Psoas muscle (tissue), 8 donors: ENCODE results near the gene CELF1. TPM values are rescaled to one million over a fixed set of nuclear protein-coding genes. Genes with fewer than 3 reads are reported as not detected.

ENCODE experiments used
- ATAC-seq, 4 donors: fragments of 200-7000 bp; cut with Tn5 transposase; one replicate each; pipeline ENCODE4 v1.9.1; 2020; ENCODE audit warnings: moderate library complexity in 3 of 4, mild to moderate bottlenecking in 2 of 4
- DNase-seq, 2 donors: peaks; one replicate each; pipeline ENCODE4 v3.0.0-alpha.2; 2020
- H3K27ac ChIP-seq: fragments of 200-600 bp; one replicate; pipeline ENCODE4 v1.8.0; 2022
- H3K27me3 ChIP-seq, 3 donors: fragments of 200-600 bp in 1 of 3; one replicate each; pipeline versions ENCODE4 v1.6.1 to v1.8.0; 2013 to 2022; ENCODE audit warnings: low read length in 2 of 3, mild to moderate bottlenecking in 2 of 3, moderate library complexity in 1 of 3; ENCODE audit not compliant: insufficient read depth in 3 of 3
- H3K36me3 ChIP-seq, 2 donors: fragments of 200-600 bp in 1 of 2; one replicate each; pipeline versions ENCODE4 v1.6.1 to v1.8.0; 2013 to 2022; ENCODE audit warnings: low read depth in 1 of 2, mild to moderate bottlenecking in 1 of 2, moderate library complexity in 1 of 2; ENCODE audit not compliant: insufficient read depth in 1 of 2
- H3K4me1 ChIP-seq: fragments of 200-600 bp; one replicate; pipeline ENCODE4 v1.8.0; 2022
- H3K4me3 ChIP-seq: fragments of 200-600 bp; one replicate; pipeline ENCODE4 v1.8.0; 2022; ENCODE audit warnings: mild to moderate bottlenecking
- H3K9me3 ChIP-seq: fragments of 200-600 bp; one replicate; pipeline ENCODE4 v1.8.0; 2022
- WGBS, 3 donors: extraction: QIAGEN DNeasy Blood & Tissue Kit; methylation state at CpG; one replicate each; pipeline versions ENCODE4 v1.1.6 to v1.1.7; 2013; 5-methylcytosine and 5-hydroxymethylcytosine counted together
- intact Hi-C, 2 donors: fragments of 100-400 bp; cut with DNase I; formaldehyde crosslinking; loops; one replicate each; pipeline versions ENCODE4 v1.11.0 to v1.14.2; 2022
- polyA plus RNA-seq, 3 donors: library from polyadenylated mRNA; stranded (reverse); fragments of 200-250 nt; gene quantifications; one replicate each; pipeline ENCODE4 v1.2.3, GENCODE V29; 2013
- total RNA-seq, 4 donors: library from RNA; stranded (reverse); fragmentation: NEBNext Ultra II Directional in 2 of 4; extraction: Animal tissue kit (Norgen Biotek cat#: 25700) in 2 of 4; gene quantifications; one replicate each; pipeline versions ENCODE4 v1.2.1 to v1.2.4, GENCODE V29; 2021 to 2023
- TF ChIP-seq, protein P1 (sequence below): fragments of 200-600 bp; IDR thresholded peaks from one replicate; pipeline ENCODE4 v1.8.0; 2022; ENCODE audit warnings: antibody characterized with exemption
- donor health status: healthy with polysubstance abuse.
- donor health status: DM: no; HTN: no; CAD: no; lungs with moderate emphysema.
- donor health status: Bipolar disorder and iron deficiency.
- donor health status: healthy.
- donor health status: DM: yes; HTN: yes; CAD: no.
- donor health status: DM: no; HTN: no; CAD: no.
- donor health status: DM: no; HTN: no; CAD: no.
- donor health status: DM: yes; HTN: yes; CAD: no.

The CELF1 gene
- total and polyA plus RNA-seq, 7 donors: 40.1 to 193 (median 112) TPM

DNA sequence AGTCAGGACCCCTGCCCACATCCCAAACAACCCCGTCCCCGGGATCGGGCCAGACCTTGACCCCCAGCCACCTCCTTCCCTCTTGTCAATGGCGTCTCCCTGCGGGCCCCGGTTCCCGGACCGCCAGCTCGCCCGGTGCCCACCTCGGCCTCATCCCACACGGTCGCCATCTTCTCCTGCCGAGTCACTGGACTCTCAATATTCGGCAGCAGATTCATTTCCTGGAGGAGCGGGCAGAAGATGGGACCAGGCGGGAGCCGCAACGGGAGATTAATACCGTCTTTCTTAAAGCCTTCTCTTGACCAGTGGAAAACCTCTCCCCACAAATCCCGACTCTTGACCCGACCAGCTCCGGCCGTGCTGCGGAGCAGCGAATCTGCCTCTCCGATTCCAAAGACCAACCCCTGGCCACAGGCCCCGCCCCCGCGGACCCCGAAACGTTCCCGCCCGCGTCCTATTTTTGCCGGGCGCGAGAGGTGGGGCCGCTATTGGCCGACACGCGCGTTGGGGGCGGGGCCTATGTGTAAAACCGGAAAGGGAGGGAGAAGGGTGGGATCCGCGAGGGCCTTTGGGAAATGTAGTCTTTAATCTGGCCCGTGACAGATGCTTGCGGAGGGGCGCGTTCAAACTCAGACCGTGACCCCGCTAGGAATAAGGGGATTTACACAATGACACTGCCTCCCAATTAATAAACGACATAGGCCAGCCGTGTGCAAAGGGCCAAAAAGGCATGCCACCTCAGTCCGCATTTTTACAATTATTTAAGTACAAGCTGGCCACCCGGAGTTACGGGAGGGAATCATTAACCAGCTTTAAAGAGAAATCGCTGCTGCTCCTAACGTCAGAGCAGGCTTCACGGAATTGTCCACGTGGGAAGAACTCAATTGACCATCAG, 126.6 kb downstream of the CELF1 start, which contains the start of gene PSMC3:
Gene PSMC3 (minus strand): TSS at position 378 of the 895 bp plus-strand sequence. CDS start 160 bp downstream, at position 218.
- peaks cover 9 to 40% of the 10 kb centered on the region in 2 donors for H3K36me3 ChIP-seq
- no peaks in the 10 kb centered on the region for H3K9me3 ChIP-seq
- peak; percentile 95 to 98 (median 96) for ATAC-seq
- peak; percentile 99 to 100 for DNase-seq
- H3K27ac ChIP-seq: peak within 1 kb of the TSS; percentile 90
- intact Hi-C loops: loop anchor here in 1 of 2 donors (1.0 kb wide), 1 partner anchor 18 kb away; the partner anchor contains the start of gene SLC39A13
- peaks cover 21% of the 10 kb centered on the region for H3K4me1 ChIP-seq
- no peaks in the 10 kb centered on the region for H3K27me3 ChIP-seq
- 0 to 1% (median 0%) methylated on average over 61 to 62 of the region's 62 CpGs for WGBS, 3 donors
- TF ChIP-seq, protein P1, sequence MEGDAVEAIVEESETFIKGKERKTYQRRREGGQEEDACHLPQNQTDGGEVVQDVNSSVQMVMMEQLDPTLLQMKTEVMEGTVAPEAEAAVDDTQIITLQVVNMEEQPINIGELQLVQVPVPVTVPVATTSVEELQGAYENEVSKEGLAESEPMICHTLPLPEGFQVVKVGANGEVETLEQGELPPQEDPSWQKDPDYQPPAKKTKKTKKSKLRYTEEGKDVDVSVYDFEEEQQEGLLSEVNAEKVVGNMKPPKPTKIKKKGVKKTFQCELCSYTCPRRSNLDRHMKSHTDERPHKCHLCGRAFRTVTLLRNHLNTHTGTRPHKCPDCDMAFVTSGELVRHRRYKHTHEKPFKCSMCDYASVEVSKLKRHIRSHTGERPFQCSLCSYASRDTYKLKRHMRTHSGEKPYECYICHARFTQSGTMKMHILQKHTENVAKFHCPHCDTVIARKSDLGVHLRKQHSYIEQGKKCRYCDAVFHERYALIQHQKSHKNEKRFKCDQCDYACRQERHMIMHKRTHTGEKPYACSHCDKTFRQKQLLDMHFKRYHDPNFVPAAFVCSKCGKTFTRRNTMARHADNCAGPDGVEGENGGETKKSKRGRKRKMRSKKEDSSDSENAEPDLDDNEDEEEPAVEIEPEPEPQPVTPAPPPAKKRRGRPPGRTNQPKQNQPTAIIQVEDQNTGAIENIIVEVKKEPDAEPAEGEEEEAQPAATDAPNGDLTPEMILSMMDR: no peak
- H3K4me3 ChIP-seq: peak within 1 kb of the TSS; percentile 83

DNA sequence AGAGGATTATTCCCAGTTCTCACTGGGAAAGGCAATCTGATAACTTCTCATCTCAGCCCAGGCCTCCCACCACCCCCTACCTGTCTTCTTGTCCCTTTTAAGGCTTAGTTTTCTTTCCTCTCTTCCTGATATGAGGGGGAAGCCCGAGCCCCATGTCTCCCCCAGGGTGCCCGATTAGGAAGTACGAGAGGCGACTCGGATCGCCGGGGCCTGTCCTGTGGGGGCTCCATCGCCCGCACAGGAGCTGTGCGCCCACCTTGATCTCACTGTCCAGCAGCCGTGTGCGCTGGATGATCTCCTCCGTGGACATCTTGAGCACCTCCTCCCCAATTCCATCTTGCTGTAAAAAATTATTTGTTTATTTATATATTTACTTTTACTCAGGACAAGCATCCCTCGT, 127.3 kb downstream of the CELF1 start:
- intact Hi-C loops: loop anchor here in 1 of 2 donors (1.0 kb wide), 1 partner anchor 17 kb away; the partner anchor contains the start of gene SLC39A13
- DNase-seq: no peak

DNA sequence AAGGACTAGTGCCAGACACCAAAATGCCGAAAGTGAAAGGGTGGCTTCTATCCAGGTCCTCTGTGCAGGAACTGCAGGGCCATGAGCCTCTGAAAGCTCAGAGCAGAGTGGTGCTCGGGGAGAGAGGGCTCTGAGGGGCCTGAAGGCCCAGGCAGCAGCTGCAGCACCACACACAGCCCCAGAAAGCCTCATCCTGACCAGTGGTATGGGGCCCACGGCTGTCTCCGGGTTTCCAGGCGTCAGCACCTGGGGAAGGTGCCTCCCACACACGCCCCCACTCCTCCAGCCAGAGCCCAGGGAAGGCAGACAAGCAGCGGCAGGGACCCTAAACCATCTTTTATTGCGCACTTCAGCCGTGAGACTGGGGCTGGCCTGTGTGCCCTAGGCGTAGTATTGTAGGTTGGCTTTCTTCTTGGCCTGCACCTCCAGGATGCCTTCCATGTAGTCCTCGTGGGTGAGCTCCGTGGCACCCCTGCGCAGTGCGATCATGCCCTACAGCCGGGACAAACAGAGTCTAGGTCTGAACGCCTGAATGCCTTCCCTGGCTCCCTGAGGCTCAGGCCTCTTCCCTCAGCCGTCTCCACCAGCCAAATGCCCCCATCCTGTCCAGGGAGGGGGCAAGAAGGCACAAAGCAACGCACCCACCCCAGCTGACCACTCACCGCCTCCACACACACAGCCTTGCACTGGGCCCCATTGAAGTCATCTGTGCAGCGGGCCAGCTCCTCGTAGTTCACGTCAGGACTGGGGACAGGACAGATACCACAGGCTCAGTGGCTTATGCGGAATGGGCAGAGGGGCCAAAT, 134.3 kb downstream of the CELF1 start:
- ATAC-seq: no peak
- H3K36me3 ChIP-seq: peaks cover 18 to 88% of the 10 kb centered on the region in 2 donors
- H3K4me3 ChIP-seq: no peak overlapping the region
- no peaks in the 10 kb centered on the region for H3K27me3 ChIP-seq
- WGBS, 3 donors: 76 to 82% (median 79%) methylated on average over 23 of the region's 23 CpGs
- H3K27ac ChIP-seq: no peak overlapping the region
- peaks cover 27% of the 10 kb centered on the region for H3K4me1 ChIP-seq
- intact Hi-C loops: no loop called here
- H3K9me3 ChIP-seq: no peaks in the 10 kb centered on the region
- TF ChIP-seq, protein P1: no peak
- no peak for DNase-seq

More for the DNA sequence above, 127.3 kb downstream of the CELF1 start:
- 0 to 1% (median 1%) methylated on average over 14 of the region's 14 CpGs for WGBS, 3 donors
- no peaks in the 10 kb centered on the region for H3K9me3 ChIP-seq
- H3K4me3 ChIP-seq: peak overlapping the region; percentile 83
- peak overlapping the region; percentile 90 for H3K27ac ChIP-seq
- peaks cover 9 to 47% of the 10 kb centered on the region in 2 donors for H3K36me3 ChIP-seq
- TF ChIP-seq, protein P1: no peak
- H3K4me1 ChIP-seq: peaks cover 19% of the 10 kb centered on the region
- peak in 1 of 4 donors; percentile 2 for ATAC-seq
- no peaks in the 10 kb centered on the region for H3K27me3 ChIP-seq

DNA sequence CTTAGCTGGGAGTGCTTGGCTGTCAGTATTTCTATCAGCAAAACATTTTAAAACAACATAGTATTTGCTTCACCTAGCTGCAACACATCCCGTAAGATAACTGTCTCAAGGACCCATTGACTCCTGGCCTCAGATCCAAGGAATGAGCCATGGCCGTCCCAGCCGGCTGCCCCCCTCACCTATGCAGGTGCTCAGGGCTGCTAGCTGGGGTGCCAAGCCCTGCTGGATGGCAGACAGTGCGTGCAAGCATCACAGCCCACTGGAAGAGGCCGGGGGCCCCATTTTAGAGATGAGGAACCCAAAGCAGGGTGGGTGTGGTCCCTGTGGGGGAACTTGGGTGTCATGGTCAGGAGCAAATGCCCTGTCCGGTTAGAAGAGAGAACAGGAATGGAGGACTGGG, 135.2 kb downstream of the CELF1 start:
- DNase-seq (no peak), ATAC-seq (no peak)
- Histone ChIP-seq H3K9me3 (no peaks in the 10 kb centered on the region), H3K4me1 (peaks cover 27% of the 10 kb centered on the region), H3K4me3 (no peak overlapping the region), H3K27me3 (no peaks in the 10 kb centered on the region), H3K27ac (peak overlapping the region; percentile 89), H3K36me3 (peaks cover 20 to 85% of the 10 kb centered on the region in 2 donors)
- TF ChIP-seq, protein P1: no peak
- intact Hi-C loops: no loop called here
- 82 to 88% (median 86%) methylated on average over 6 of the region's 6 CpGs for WGBS, 3 donors
